Mesothelial cell of epicardium (in vitro differentiated cells): ENCODE results near the gene DGKQ. TPM values are rescaled to one million over a fixed set of nuclear protein-coding genes. Genes with fewer than 3 reads are reported as not detected.

ENCODE experiments used
- DNase-seq, 2 experiments: peaks; one replicate each; pipeline ENCODE4 v3.0.0; 2021; ENCODE audit warnings: low spot score in 2 of 2; ENCODE audit not compliant: unreplicated experiment in 2 of 2
- H3K27ac Mint-ChIP-seq: 2 replicates; pipeline ENCODE4 v1.8.0; 2021; ENCODE audit warnings: mixed read lengths
- H3K27me3 Mint-ChIP-seq: 2 replicates; pipeline ENCODE4 v1.8.0; 2021; ENCODE audit warnings: low read depth, mixed read lengths
- H3K36me3 Mint-ChIP-seq: 2 replicates; pipeline ENCODE4 v1.8.0; 2021; ENCODE audit warnings: mixed read lengths
- H3K4me1 Mint-ChIP-seq: 2 replicates; pipeline ENCODE4 v1.8.0; 2021; ENCODE audit warnings: mixed read lengths
- H3K4me3 Mint-ChIP-seq: 2 replicates; pipeline ENCODE4 v1.8.0; 2021; ENCODE audit warnings: mild to moderate bottlenecking, moderate library complexity, mixed read lengths
- H3K9me3 Mint-ChIP-seq: 2 replicates; pipeline ENCODE4 v1.8.0; 2021; ENCODE audit warnings: mixed read lengths
- CTCF ChIP-seq: fragments of 200-600 bp; sonication (generic); IDR thresholded peaks from one replicate; pipeline ENCODE4 v1.5.0; 2021; ENCODE audit warnings: antibody characterized with exemption; ENCODE audit not compliant: unreplicated experiment
- total RNA-seq: library from RNA; stranded (reverse); gene quantifications from 3 replicates; pipeline ENCODE4 v1.2.1, GENCODE V29; 2021

DGKQ gene
- total RNA-seq, 1 donor from 2014 or later = 15.6 TPM

- Mint-ChIP-seq H3K4me1 (peaks cover 11% of the 10 kb centered on the region), H3K4me3 (no peak overlapping the region), H3K27ac (no peak overlapping the region), H3K27me3 (no peaks in the 10 kb centered on the region), H3K36me3 (peaks cover 1% of the 10 kb centered on the region), H3K9me3 (no peaks in the 10 kb centered on the region)
- no peak for DNase-seq
- no peak for TF ChIP-seq CTCF
Measured at GRCh38 chr4:1019729-1020470, 46.5 kb upstream of the DGKQ start.

GRCh38 chr4:1019320-1019719, 46.0 kb upstream of the DGKQ start:
- no peak overlapping the region for H3K27ac Mint-ChIP-seq
- TF ChIP-seq CTCF = no peak
- H3K4me1 Mint-ChIP-seq = peaks cover 11% of the 10 kb centered on the region
- no peaks in the 10 kb centered on the region for H3K9me3 Mint-ChIP-seq
- DNase-seq = no peak
- no peaks in the 10 kb centered on the region for H3K27me3 Mint-ChIP-seq
- peaks cover 1% of the 10 kb centered on the region for H3K36me3 Mint-ChIP-seq
- no peak overlapping the region for H3K4me3 Mint-ChIP-seq

- Mint-ChIP-seq H3K27ac (no peak overlapping the region), H3K4me1 (peaks cover 11% of the 10 kb centered on the region), H3K27me3 (no peaks in the 10 kb centered on the region), H3K9me3 (no peaks in the 10 kb centered on the region), H3K36me3 (no peaks in the 10 kb centered on the region), H3K4me3 (no peak overlapping the region)
- TF ChIP-seq CTCF = no peak
- no peak for DNase-seq
Measured at GRCh38 chr4:1018147-1019020, 45.0 kb upstream of the DGKQ start.

GRCh38 chr4:1017706-1018105, 44.3 kb upstream of the DGKQ start:
- no peak for TF ChIP-seq CTCF
- Mint-ChIP-seq H3K27ac (no peak overlapping the region), H3K4me3 (no peak overlapping the region), H3K9me3 (no peaks in the 10 kb centered on the region), H3K36me3 (no peaks in the 10 kb centered on the region), H3K4me1 (peaks cover 11% of the 10 kb centered on the region), H3K27me3 (no peaks in the 10 kb centered on the region)
- DNase-seq = no peak

- no peak for DNase-seq
- H3K27ac Mint-ChIP-seq = no peak overlapping the region
- H3K4me3 Mint-ChIP-seq = no peak overlapping the region
- H3K27me3 Mint-ChIP-seq = no peaks in the 10 kb centered on the region
- no peaks in the 10 kb centered on the region for H3K36me3 Mint-ChIP-seq
- H3K4me1 Mint-ChIP-seq = peaks cover 11% of the 10 kb centered on the region
- TF ChIP-seq CTCF = no peak
- H3K9me3 Mint-ChIP-seq = no peaks in the 10 kb centered on the region
Measured at GRCh38 chr4:1017211-1017610, 43.8 kb upstream of the DGKQ start.
